Fibroblast of skin of right quadriceps (primary cell): ENCODE measurements around the gene NKX6-2.
"Not testable (repeated sequence)": the region's sequence is repeated elsewhere in the genome, so short reads cannot be mapped to it uniquely, and the experiment has no call there.

Experiments
- DNase-seq: peaks from one replicate; pipeline ENCODE4 v3.0.0-alpha.2; 2013

Gene NKX6-2

GRCh38 chr10:132793871-132794849 is 8.2 kb upstream of the NKX6-2 start:
- DNase-seq: peak; percentile 20

DNA sequence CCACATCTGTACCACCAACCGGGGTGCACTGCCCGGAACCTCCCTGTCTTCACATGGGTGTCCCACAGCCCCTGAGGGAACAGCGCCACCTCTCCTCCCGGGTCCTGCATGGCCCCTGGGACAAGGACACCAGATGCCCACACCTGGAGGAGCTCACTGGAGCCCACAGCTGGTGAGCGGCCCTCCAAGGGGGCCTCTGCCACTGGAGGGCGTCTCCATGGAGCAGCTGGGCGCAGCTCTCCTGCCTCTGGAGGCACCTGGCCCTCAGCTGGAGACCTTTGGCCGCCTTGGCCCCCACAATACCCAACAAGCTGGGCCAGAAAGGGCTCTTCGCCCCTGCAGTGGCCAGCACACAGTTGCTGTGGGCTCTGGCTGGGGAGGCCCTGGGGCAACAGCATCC is 7.3 kb upstream of the NKX6-2 start:
- no peak for DNase-seq

GRCh38 chr10:132792796-132793195 is 6.8 kb upstream of the NKX6-2 start:
- no peak for DNase-seq

GRCh38 chr10:132792099-132792498 is 6.2 kb upstream of the NKX6-2 start:
- not testable (repeated sequence) for DNase-seq

DNA sequence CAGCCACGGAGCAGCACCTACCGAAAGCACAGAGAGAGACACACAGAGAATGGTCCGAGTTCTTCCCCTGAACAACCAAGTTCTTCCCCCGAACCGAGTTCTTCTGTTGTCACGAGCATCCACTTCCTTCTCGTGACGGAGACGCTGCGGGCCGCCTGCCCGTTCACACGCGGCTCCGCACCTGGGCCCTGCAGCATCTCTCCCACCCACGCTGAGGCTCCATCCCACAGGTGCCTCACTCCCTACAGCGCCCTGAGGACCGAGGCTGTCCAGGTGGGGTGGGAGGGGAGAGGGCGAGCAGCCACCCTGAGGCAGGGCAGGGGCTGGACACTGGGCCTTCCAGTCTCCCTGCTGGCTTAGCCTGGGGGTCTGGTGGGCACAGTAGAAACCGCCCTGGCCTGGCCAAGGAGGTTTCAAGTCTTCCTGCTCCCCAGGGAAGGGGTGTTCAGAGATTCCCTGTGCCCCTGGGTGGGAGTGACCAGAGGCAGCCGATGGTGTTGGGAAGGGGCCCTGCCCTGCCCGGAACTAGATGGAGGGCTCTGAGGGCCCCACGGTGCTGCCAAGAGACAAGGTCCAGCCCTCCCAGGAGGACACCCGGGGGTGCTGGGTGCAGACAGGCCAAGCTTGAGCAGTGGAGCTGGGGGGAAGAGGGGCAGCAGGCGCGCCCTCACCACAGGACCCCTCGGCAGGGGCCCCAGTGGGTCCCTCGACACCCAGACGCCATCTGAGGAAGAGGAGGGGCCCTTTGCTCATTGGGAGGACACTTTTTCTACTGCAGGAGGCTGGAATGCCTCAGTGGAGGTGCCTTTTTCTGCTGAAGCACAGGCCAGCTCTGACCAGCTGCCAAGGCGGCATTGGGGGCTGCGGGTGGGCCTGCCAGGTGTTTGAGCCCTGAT is 5.2 kb upstream of the NKX6-2 start:
- no peak for DNase-seq

DNA sequence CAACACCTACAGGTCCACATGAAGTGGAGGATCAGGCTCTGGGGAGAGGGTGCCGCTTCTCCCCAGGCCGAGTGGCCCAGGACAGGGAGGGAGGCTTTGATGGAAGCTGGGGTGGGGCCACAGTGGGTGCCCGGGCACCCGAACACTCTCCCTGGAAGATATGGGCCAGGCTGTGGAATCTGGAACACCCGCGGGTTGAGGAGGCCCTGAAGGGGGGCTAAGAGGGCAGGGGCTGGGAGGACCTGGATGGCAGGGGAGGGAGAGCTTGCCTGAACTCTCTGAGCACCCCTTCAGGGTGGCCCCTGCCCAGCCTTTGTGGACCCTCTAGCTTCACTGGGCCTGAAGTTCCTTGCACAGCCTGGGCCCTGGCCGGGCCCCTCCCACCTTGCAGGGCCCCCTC is 4.5 kb upstream of the NKX6-2 start:
- DNase-seq: no peak

DNA sequence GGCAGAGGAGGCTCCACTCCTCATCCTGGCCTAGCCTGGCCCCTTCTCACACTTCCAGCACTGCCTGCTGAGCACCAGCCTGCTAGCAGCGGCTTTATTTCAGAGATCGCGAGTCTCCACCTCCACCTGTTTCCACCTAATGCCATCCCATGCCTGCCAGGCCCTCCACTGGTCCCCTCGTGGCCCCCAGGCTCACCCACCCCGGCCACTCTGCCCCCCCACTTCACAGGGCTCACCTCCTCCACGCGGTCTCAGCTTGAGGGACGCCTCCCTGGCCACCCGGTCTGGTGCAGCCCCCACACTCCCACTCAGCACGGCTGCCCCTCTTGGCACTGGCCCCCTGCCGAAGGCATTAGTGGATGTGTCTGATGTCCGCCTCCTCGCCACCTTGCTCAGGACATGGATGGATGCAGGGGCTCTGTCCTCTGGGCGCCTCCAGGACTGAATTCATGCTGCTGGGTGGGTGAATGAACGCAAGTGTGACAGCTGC is 3.8 kb upstream of the NKX6-2 start:
- no peak for DNase-seq

DNA sequence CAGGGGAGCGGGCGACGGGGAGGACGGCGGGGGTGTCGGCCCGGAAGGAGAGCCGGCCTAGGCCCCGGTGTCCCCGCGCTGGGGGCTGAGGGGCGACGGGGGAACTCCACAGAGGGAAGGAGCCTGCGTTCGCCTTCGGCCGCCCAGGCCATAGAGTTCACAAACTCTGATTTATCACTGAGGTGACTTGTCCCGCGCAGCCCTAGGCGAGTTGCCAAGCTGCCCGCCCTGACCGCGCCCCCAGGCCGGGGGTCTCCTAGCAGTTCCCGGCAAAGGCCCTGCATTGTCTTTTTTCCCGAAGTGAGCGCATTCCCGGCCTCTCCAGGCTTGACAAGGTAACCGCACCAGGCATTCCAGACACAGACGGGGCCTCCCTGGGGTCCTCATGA is 2.9 kb upstream of the NKX6-2 start:
- DNase-seq: no peak

- peak; percentile 7 for DNase-seq
Measured at GRCh38 chr10:132788180-132788830, 2.4 kb upstream of the NKX6-2 start.

DNA sequence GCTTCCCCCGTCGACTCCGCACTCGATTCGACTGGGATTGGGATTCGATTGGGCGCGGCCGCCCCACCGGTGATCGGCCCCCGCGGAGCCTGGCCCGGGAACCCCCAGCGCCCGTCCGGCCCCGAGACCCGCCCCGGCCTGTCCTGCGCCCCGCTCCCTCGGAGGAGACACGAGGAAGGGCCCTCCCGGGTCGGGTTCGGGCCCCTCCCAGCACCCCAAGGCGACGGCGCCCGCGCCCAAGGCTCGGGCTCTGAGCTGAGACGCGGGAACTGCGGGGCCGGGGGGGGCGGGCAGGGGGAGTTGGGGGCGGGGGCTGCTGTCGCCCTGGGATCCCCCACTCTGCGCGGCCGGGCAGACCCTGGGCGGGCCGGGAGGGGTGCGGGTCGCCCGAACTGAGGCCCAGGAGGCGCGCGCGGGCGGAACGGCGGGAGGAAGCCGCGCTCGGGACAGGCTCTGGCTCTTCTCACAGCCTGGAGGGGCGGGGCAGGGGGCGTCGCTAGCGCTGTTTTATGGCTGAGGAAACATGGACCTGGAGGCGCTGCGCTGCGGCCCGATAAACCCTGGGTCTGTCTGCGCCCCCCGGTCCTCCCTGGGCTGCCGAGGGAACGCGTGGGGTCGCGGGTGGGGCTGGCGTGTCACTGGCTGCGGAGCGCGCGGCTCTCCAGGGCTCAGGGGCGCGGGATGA is 1.7 kb upstream of the NKX6-2 start:
- DNase-seq: no peak

DNA sequence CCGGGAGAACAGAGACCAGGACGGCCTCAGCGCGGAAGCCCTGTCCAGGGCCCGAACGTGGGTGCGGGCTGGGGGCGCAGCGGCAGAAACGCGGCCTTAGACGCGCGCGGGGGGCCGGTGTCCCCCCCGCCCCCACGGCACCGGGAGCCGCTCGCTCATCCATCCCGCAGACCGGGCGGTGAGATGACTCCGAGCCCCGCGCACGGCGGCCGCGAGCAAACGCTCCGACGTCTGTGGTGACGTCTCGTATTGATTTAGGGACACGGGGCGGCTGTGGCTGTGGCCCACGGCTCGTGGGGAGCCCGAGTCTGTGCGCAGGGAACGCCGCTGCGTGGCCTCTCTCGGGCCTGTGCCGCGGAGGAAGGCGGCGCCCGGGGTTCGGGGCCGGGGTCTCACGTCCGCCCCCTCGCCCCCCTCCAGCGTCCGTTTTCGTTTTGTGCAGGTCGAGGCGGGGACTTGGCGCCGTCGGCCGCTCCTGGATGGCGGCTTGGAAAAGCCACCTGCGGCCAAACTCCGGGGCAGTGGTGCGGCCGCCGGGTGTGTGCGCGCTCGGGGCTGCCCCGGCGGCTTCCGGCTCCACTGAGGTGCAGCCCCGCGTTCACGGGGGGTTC is 1.0 kb upstream of the NKX6-2 start:
- DNase-seq: no peak

DNA sequence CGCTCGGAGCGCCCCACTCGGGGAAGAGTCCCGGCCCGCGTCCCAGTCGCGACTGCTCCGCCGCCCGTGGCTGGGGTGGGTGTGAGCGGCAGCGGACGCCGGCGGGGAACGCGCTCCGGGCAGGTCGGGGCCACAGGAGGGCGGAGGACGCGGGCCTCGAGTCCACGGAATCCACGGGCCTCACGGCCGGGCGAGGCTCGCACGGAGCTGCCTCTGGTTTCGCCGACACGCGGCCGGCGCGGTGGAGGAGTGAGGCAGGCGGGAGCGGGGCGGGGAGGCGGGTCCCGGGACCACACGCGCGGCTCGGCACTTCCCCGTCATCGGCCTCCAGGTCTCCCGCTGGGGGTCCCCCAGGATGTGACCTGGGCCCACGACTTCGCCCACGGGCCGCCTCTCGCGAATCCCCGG is 533 bp upstream of the NKX6-2 start:
- DNase-seq: no peak

DNA sequence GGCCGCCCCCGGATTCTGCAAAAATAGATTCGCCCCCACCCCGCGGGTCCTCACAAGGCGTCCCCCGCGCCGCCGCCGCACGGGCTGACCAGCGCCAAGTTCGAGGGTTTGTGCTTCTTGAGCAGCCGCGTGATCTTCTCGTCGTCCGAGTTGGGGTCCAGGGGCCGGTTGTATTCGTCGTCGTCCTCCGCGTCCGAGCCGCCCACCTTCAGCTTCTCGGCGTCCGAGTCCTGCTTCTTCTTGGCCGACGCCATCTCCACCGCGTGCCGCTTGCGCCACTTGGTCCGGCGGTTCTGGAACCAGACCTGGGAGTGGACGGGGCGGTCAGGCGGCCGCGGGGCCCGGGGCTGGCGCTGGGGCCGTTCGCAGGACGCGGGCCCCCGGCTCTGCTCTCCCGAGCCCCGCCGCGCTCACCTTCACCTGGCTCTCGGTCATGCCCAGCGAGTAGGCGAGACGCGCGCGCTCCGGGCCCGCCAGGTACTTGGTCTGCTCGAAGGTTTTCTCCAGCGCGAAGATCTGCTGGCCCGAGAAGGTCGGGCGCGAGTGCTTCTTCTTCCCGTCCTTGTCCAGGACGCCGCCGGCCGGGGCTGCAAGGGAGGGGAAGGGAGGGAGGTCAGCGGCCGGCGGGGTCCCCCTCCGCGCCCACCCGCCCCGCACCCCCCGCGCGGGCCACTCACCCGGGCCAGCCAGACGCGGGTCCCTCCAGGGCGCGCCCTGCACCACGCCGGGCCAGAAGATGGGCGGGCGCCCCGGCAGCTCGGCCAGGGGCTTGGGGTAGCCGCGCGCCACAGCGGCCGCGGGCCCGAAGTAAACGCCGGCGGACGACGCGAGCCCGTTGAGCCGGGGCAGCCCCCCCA is 853 bp downstream of the NKX6-2 start:
- DNase-seq: no peak

- DNase-seq: no peak
Measured at GRCh38 chr10:132783940-132784865, 1.7 kb downstream of the NKX6-2 start.

DNA sequence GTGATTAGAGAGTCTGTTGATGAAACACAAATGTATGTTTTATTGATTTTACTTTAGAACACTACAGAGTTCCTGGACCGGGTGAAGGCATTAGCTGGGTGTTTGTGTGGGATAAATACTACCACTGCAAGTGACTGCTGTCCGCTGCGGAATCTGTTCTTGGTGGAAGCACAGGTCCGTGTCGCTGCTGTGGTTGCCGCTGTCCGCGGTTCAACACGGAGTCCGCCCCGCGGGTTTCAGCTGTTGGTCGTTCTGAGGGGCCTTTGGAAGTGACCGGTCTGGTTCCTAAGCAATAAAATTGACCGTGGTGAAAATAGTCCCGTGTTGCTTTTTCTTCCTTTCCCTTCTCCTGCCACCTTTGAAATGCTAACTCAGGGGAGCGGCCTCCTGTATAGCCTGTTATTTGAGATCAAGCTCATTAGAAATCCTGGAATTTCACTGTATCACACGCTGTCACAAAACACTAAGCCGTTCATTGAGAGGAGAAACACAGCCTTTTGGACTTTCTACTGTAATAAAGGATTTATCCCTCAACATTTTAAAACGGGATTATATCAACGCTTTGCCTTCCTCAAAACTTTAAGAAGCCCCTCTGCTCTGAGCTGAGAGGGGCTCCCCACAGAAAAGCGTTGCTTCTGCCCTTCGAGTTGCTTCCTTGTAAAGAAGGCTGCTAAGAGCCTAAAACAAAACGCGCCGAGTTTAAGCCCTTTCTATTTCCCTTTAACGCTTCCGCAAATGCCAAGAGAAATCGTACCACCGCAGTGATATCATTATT is 2.6 kb downstream of the NKX6-2 start:
- DNase-seq: no peak

DNA sequence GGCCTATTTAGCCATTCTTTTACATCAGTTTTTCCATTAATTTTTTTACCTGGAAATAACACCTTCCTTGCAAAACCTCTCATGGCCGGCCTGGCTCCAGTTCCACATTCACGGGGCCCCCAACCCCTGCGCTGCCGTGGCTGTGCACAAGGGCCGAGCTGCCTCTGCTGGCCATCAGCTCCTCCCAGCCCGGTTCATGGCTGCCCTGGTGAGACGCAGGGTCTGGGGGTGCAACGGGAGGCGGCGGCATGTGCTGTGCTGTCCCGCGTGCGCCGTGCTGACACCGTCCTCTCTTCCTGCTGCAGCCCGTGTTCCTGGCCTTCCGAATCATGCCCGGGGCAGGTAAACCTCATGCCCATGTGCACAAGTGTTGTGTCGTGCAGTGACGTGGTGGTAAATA is 4.4 kb downstream of the NKX6-2 start:
- no peak for DNase-seq

- no peak for DNase-seq
Measured at GRCh38 chr10:132780356-132780755, 5.6 kb downstream of the NKX6-2 start.

DNA sequence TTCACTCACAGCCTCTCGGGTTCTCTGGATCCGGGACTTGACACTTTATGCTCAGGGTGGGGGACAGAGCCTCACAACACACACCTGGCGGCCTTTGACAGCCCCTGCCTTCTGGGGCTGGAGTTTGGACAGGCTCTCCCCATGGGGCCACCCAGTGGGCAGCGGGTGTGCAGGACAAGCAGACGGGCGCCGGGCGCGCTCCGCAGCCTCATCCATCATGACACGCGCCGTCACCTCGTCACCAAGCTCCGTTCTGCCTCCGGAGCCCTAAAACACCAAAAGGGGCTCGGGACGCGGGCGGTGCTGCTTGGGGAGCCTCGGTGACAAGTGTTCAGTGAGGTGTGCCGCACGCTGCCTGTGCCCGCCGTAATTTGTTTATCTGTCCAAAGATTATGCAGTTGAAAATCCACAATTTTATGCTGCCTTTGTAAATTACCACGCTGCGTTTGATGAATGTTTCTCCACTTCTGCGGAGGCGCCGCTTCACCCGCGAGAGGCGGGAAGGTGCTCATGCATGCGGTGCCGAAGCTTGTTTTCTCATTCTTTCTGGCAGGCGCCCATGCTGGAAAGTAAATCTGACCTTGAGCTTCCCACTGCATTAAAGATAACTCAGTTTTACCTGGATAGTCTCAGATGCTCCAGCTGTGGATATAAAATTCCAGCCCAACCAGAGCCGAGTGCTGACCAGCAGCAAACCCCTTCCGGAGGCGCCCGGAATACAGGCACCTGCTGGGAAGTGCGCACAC is 6.2 kb downstream of the NKX6-2 start:
- DNase-seq: no peak
